ENCODE data around the gene EXOG.

EXOG gene

DNA sequence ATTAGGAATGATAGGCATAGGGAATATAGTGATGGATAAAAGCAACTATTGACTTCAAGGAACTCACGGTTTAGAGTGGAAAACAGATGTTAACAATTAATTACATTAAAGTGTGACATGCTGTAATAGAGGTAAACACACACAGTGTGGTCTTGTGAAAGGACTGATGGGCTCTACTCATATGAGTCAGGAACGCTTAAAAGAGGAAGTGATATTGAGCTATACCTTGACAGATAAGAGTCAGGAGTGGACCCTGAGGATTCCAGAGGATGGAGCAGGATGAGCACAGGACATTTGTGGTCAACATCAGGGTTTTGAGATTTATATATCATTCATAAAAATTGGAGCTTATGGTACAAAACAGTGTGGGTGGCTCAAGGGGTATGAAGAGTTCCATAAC lies 11.0 kb downstream of the EXOG start:
- Histone ChIP-seq H3K27me3 (ENCODE audit: insufficient read depth, low read length) (no peaks in the 10 kb centered on the region), H3K4me2 (ENCODE audit: low read length) (no peak overlapping the region)
- WGBS (ENCODE audit: extremely low coverage, insufficient coverage, insufficient read length): no CpG with 5 or more reads among the region's 2 CpGs

DNA sequence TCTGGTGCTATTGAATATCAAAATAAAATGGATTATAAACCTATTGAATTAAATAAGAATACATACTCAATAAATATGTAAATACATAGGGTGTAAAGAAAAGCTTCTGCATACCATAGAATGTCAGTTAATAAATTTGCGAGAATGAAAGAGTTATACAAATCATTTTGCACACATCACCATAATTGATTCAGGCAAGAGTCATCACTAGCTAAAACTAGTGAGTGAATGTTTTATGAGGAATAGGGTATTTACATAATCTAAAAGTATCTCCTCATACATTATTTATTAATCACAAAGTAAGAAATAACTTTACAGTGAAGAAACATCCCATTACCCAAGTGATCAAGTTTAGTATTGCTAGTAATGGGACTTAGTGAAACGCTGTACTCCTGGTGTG lies 13.6 kb downstream of the EXOG start:
- Histone ChIP-seq H3K23ac (ENCODE audit: low read length) (no peak overlapping the region), H3K27ac (ENCODE audit: low read depth, low read length) (no peak overlapping the region)
- no CpG with 5 or more reads among the region's 2 CpGs for WGBS (ENCODE audit: extremely low coverage, insufficient coverage, insufficient read length)

More for the DNA sequence above, 11.0 kb downstream of the EXOG start:
- no peak for DNase-seq
- Histone ChIP-seq H3K79me1 (ENCODE audit: low read length) (no peaks in the 10 kb centered on the region), H3K9ac (ENCODE audit: low read length) (no peak overlapping the region), H3K23ac (ENCODE audit: low read length) (no peak overlapping the region), H3K79me2 (ENCODE audit: control insufficient read depth, insufficient read depth, low read length, poor library complexity) (no peaks in the 10 kb centered on the region), H3K4me3 (ENCODE audit: low read depth, low read length) (no peak overlapping the region), H3K9me3 (ENCODE audit: insufficient read depth, low read depth, low read length) (no peaks in the 10 kb centered on the region), H2BK12ac (ENCODE audit: low read length) (no peak overlapping the region), H4K8ac (ENCODE audit: low read depth, low read length) (no peak overlapping the region), H4K91ac (ENCODE audit: low read depth, low read length) (no peak overlapping the region), H2AFZ (ENCODE audit: insufficient read depth, low read length, poor library complexity) (no peak overlapping the region), H3K36me3 (ENCODE audit: control insufficient read depth in 1 of 2, insufficient read depth in 2 of 2, low read length in 2 of 2) (peaks cover 0 to 3% of the 10 kb centered on the region in 2 experiments), H2BK5ac (ENCODE audit: low read depth, low read length, poor library complexity) (no peak overlapping the region), H3K18ac (ENCODE audit: low read length) (no peak overlapping the region), H4K12ac (ENCODE audit: low read depth, low read length) (no peak overlapping the region), H3K27ac (ENCODE audit: low read depth, low read length) (no peak overlapping the region), H2BK120ac (ENCODE audit: insufficient read depth, low read length, poor library complexity) (no peak overlapping the region), H3K4me1 (ENCODE audit: control insufficient read depth in 1 of 2, insufficient read depth in 2 of 2, low read length in 2 of 2) (no peaks in the 10 kb centered on the region), H3K4ac (ENCODE audit: low read depth, low read length) (no peak overlapping the region), H2AK5ac (ENCODE audit: low read length) (no peak overlapping the region), H3K14ac (ENCODE audit: low read length) (no peak overlapping the region)

DNA sequence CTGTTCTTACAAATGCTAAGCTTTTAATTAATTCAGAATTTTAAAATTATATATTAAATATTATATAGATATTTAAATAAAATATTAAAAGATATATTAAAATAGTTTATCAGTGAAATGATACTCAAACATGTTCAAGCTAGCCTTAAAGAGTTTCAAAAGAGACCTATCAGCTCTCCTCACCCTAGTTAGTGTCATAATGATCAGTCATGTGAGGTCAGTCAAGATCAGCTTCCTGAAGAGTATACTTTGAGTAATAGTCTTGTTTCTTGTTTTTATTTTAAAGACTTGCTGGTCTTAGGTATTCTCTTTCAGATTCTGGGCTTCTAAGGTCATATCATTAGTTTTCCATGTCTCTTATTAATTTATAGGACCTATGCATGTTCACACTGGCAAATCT lies 14.5 kb downstream of the EXOG start:
- H3K27me3 ChIP-seq (ENCODE audit: insufficient read depth, low read length): no peaks in the 10 kb centered on the region
- no peak overlapping the region for H4K8ac ChIP-seq (ENCODE audit: low read depth, low read length)
- H2AK5ac ChIP-seq (ENCODE audit: low read length): no peak overlapping the region
- no peak overlapping the region for H3K4me3 ChIP-seq (ENCODE audit: low read depth, low read length)
- no peaks in the 10 kb centered on the region for H3K79me1 ChIP-seq (ENCODE audit: low read length)
- no peak overlapping the region for H3K14ac ChIP-seq (ENCODE audit: low read length)
- no peak overlapping the region for H2BK12ac ChIP-seq (ENCODE audit: low read length)
- no peak overlapping the region for H4K12ac ChIP-seq (ENCODE audit: low read depth, low read length)
- H3K4me1 ChIP-seq (ENCODE audit: control insufficient read depth in 1 of 2, insufficient read depth in 2 of 2, low read length in 2 of 2): no peaks in the 10 kb centered on the region
- no peak overlapping the region for H2BK120ac ChIP-seq (ENCODE audit: insufficient read depth, low read length, poor library complexity)
- no peak for DNase-seq
- no peak overlapping the region for H3K9ac ChIP-seq (ENCODE audit: low read length)
- H3K18ac ChIP-seq (ENCODE audit: low read length): no peak overlapping the region
- H2BK5ac ChIP-seq (ENCODE audit: low read depth, low read length, poor library complexity): no peak overlapping the region
- H3K23ac ChIP-seq (ENCODE audit: low read length): no peak overlapping the region
- no peak overlapping the region for H3K27ac ChIP-seq (ENCODE audit: low read depth, low read length)
- H3K9me3 ChIP-seq (ENCODE audit: insufficient read depth, low read depth, low read length): peaks cover 2% of the 10 kb centered on the region
- no peak overlapping the region for H3K4me2 ChIP-seq (ENCODE audit: low read length)
- H4K91ac ChIP-seq (ENCODE audit: low read depth, low read length): no peak overlapping the region
- no peak overlapping the region for H3K4ac ChIP-seq (ENCODE audit: low read depth, low read length)
- H3K79me2 ChIP-seq (ENCODE audit: control insufficient read depth, insufficient read depth, low read length, poor library complexity): no peaks in the 10 kb centered on the region
- H2AFZ ChIP-seq (ENCODE audit: insufficient read depth, low read length, poor library complexity): no peak overlapping the region
- H3K36me3 ChIP-seq (ENCODE audit: control insufficient read depth in 1 of 2, insufficient read depth in 2 of 2, low read length in 2 of 2): peaks cover 6 to 9% of the 10 kb centered on the region in 2 experiments

More for the DNA sequence above, 13.6 kb downstream of the EXOG start:
- Histone ChIP-seq H3K14ac (ENCODE audit: low read length) (no peak overlapping the region), H3K79me1 (ENCODE audit: low read length) (no peaks in the 10 kb centered on the region), H3K36me3 (ENCODE audit: control insufficient read depth in 1 of 2, insufficient read depth in 2 of 2, low read length in 2 of 2) (peaks cover 3 to 4% of the 10 kb centered on the region in 2 experiments), H3K4ac (ENCODE audit: low read depth, low read length) (no peak overlapping the region), H2AFZ (ENCODE audit: insufficient read depth, low read length, poor library complexity) (no peak overlapping the region), H4K12ac (ENCODE audit: low read depth, low read length) (no peak overlapping the region), H4K91ac (ENCODE audit: low read depth, low read length) (no peak overlapping the region), H2BK120ac (ENCODE audit: insufficient read depth, low read length, poor library complexity) (no peak overlapping the region), H3K79me2 (ENCODE audit: control insufficient read depth, insufficient read depth, low read length, poor library complexity) (no peaks in the 10 kb centered on the region), H3K9ac (ENCODE audit: low read length) (no peak overlapping the region), H3K9me3 (ENCODE audit: insufficient read depth, low read depth, low read length) (no peaks in the 10 kb centered on the region), H2AK5ac (ENCODE audit: low read length) (no peak overlapping the region), H3K4me1 (ENCODE audit: control insufficient read depth in 1 of 2, insufficient read depth in 2 of 2, low read length in 2 of 2) (no peaks in the 10 kb centered on the region), H3K4me2 (ENCODE audit: low read length) (no peak overlapping the region), H4K8ac (ENCODE audit: low read depth, low read length) (no peak overlapping the region), H3K27me3 (ENCODE audit: insufficient read depth, low read length) (no peaks in the 10 kb centered on the region), H2BK5ac (ENCODE audit: low read depth, low read length, poor library complexity) (no peak overlapping the region), H2BK12ac (ENCODE audit: low read length) (no peak overlapping the region), H3K18ac (ENCODE audit: low read length) (no peak overlapping the region), H3K4me3 (ENCODE audit: low read depth, low read length) (no peak overlapping the region)
- no peak for DNase-seq

DNA sequence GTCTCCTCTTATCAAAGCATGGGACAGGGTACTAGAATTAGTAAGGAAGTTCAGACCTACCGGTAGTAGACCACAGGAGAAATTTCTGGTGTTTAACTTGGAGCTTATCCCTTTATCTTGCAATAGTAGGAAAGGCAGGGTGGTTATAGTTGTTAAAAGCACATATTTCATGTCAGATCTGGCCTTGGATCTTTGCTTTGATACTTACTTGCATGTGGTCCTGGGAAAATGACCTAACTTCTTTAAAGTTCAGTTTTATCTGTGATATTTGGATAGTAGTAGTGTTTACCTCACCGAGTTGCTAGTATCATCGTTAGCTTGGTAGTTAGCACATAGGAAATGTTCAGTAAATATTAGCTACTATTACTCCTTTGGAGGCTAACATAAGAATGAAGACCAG lies 15.4 kb downstream of the EXOG start:
- H2BK120ac ChIP-seq (ENCODE audit: insufficient read depth, low read length, poor library complexity): no peak overlapping the region

More for the DNA sequence above, 15.4 kb downstream of the EXOG start:
- Histone ChIP-seq H3K79me2 (ENCODE audit: control insufficient read depth, insufficient read depth, low read length, poor library complexity) (no peaks in the 10 kb centered on the region), H3K27me3 (ENCODE audit: insufficient read depth, low read length) (no peaks in the 10 kb centered on the region), H4K91ac (ENCODE audit: low read depth, low read length) (no peak overlapping the region), H3K4me1 (ENCODE audit: control insufficient read depth in 1 of 2, insufficient read depth in 2 of 2, low read length in 2 of 2) (no peaks in the 10 kb centered on the region), H2BK12ac (ENCODE audit: low read length) (no peak overlapping the region), H3K27ac (ENCODE audit: low read depth, low read length) (no peak overlapping the region), H3K79me1 (ENCODE audit: low read length) (no peaks in the 10 kb centered on the region), H3K9me3 (ENCODE audit: insufficient read depth, low read depth, low read length) (peaks cover 2% of the 10 kb centered on the region), H3K23ac (ENCODE audit: low read length) (no peak overlapping the region), H3K4me3 (ENCODE audit: low read depth, low read length) (no peak overlapping the region), H2AFZ (ENCODE audit: insufficient read depth, low read length, poor library complexity) (no peak overlapping the region), H3K4me2 (ENCODE audit: low read length) (no peak overlapping the region), H3K9ac (ENCODE audit: low read length) (no peak overlapping the region), H3K36me3 (ENCODE audit: control insufficient read depth in 1 of 2, insufficient read depth in 2 of 2, low read length in 2 of 2) (peaks cover 5 to 9% of the 10 kb centered on the region in 2 experiments), H4K12ac (ENCODE audit: low read depth, low read length) (no peak overlapping the region), H3K18ac (ENCODE audit: low read length) (no peak overlapping the region), H3K4ac (ENCODE audit: low read depth, low read length) (no peak overlapping the region), H4K8ac (ENCODE audit: low read depth, low read length) (no peak overlapping the region), H3K14ac (ENCODE audit: low read length) (no peak overlapping the region), H2AK5ac (ENCODE audit: low read length) (no peak overlapping the region), H2BK5ac (ENCODE audit: low read depth, low read length, poor library complexity) (no peak overlapping the region)
- WGBS (ENCODE audit: extremely low coverage, insufficient coverage, insufficient read length): no CpG with 5 or more reads among the region's 3 CpGs
- DNase-seq: no peak
